AG08396 (cell line): Measurements from ENCODE around the gene MPST.

Source experiments
- DNase-seq: peaks from one replicate; pipeline ENCODE4 v3.0.0; 2012; ENCODE audit warnings: low spot score, mixed read lengths

MPST gene

GRCh38 chr22:37022483-37023337, 3.2 kb downstream of the MPST start:
- no peak for DNase-seq

- DNase-seq, result no peak
Measured at GRCh38 chr22:37023743-37024338, 4.3 kb downstream of the MPST start.

GRCh38 chr22:37024339-37025157, 5.0 kb downstream of the MPST start:
- no peak for DNase-seq

GRCh38 chr22:37025500-37026070, 6.0 kb downstream of the MPST start:
- DNase-seq, result no peak

GRCh38 chr22:37026325-37026724, 6.8 kb downstream of the MPST start:
- DNase-seq, result no peak

- no peak for DNase-seq
Measured at GRCh38 chr22:37027556-37027955, 8.0 kb downstream of the MPST start.

GRCh38 chr22:37028692-37029674, 9.4 kb downstream of the MPST start:
- no peak for DNase-seq

GRCh38 chr22:37030560-37031281, 11.2 kb downstream of the MPST start:
- DNase-seq, result no peak

GRCh38 chr22:37032134-37032534, 12.6 kb downstream of the MPST start:
- no peak for DNase-seq

- peak; percentile 39 for DNase-seq
Measured at GRCh38 chr22:37032535-37033460, 13.3 kb downstream of the MPST start.

- DNase-seq, result no peak
Measured at GRCh38 chr22:37033605-37034430, 14.3 kb downstream of the MPST start.

- no peak for DNase-seq
Measured at GRCh38 chr22:37036655-37037377, 17.3 kb downstream of the MPST start.

GRCh38 chr22:37037669-37038068, 18.1 kb downstream of the MPST start:
- DNase-seq, result no peak

- no peak for DNase-seq
Measured at GRCh38 chr22:37039466-37039865, 19.9 kb downstream of the MPST start.

- no peak for DNase-seq
Measured at GRCh38 chr22:37043209-37043827, 23.8 kb downstream of the MPST start.

- peak; percentile 76 for DNase-seq
Measured at GRCh38 chr22:37043828-37044538, 24.4 kb downstream of the MPST start.
